Measurements from ENCODE around the gene RPTOR. TPM values are rescaled to one million over a fixed set of nuclear protein-coding genes. Genes with fewer than 3 reads are reported as not detected.

The RPTOR gene
- total and polyA plus RNA-seq, 2 donors (not counting 3 experiments of a cell fraction or from before 2014, with no cell fraction given), result 10.7 to 41.8 TPM

GRCh38 chr17:80822021-80822699 lies 277.5 kb downstream of the RPTOR start:
- Histone ChIP-seq H3K4me2 (ENCODE audit: insufficient read depth, low read length) (no peak overlapping the region), H3K79me2 (ENCODE audit: control insufficient read depth, insufficient read depth, low read length) (no peaks in the 10 kb centered on the region), H3K9me3 (replicated peaks; ENCODE audit: control insufficient read depth, insufficient read depth, low read length) (no peaks in the 10 kb centered on the region), H2AFZ (ENCODE audit: low read depth, low read length) (no peak overlapping the region), H3K4me1 (ENCODE audit: control insufficient read depth, extremely low read depth, insufficient read depth, low read length) (peaks cover 10% of the 10 kb centered on the region), H3K36me3 (ENCODE audit: control insufficient read depth in 2 of 2, extremely low read depth in 1 of 2, insufficient read depth in 2 of 2, low read length in 2 of 2) (no peaks in the 10 kb centered on the region), H3K4me3 (replicated peaks in 1 of 3; ENCODE audit: insufficient read depth in 1 of 3, low read depth in 1 of 3, low read length in 3 of 3) (no peak overlapping the region), H4K20me1 (replicated peaks; ENCODE audit: control insufficient read depth, extremely low read depth, insufficient read depth, low read length) (no peaks in the 10 kb centered on the region), H3K27me3 (ENCODE audit: control insufficient read depth in 2 of 2, insufficient read depth in 2 of 2, low read length in 2 of 2) (no peaks in the 10 kb centered on the region), H3K9ac (replicated peaks; ENCODE audit: extremely low read depth, insufficient read depth, low read length) (no peak overlapping the region), H3K27ac (ENCODE audit: insufficient read depth, low read depth, low read length) (no peak overlapping the region), H3K9me1 (replicated peaks; ENCODE audit: control insufficient read depth, extremely low read depth, insufficient read depth, low read length) (no peaks in the 10 kb centered on the region)
- dilution Hi-C loops (cut with MboI; ENCODE audit: extremely low pct_ligation_motif_present, low sequenced_read_pairs), result no loop called here
- FAIRE-seq (no peak), DNase-seq (ENCODE audit: low read depth, low spot score) (no peak)
- ChIA-PET POLR2A (no interaction called here), CTCF (no interaction called here)
- TF ChIP-seq JUN (IDR thresholded peaks at IDR 0.05; ENCODE audit: borderline replicate concordance, insufficient read depth, insufficient read length, low read depth) (no peak), POLR2A (IDR thresholded peaks at IDR 0.05; ENCODE audit: low read depth, low read length) (no peak), FOS (IDR thresholded peaks at IDR 0.05; ENCODE audit: borderline replicate concordance, insufficient read depth, low read length) (no peak)
- BruUV-seq (replicated peaks), result no TSS peak
- intact Hi-C loops (cut with micrococcal nuclease), result no loop called here

GRCh38 chr17:80822700-80823410 lies 278.2 kb downstream of the RPTOR start:
- POLR2A ChIA-PET, result no interaction called here
- Histone ChIP-seq H3K79me2 (ENCODE audit: control insufficient read depth, insufficient read depth, low read length) (no peaks in the 10 kb centered on the region), H3K9me1 (replicated peaks; ENCODE audit: control insufficient read depth, extremely low read depth, insufficient read depth, low read length) (no peaks in the 10 kb centered on the region), H4K20me1 (replicated peaks; ENCODE audit: control insufficient read depth, extremely low read depth, insufficient read depth, low read length) (no peaks in the 10 kb centered on the region), H3K36me3 (ENCODE audit: control insufficient read depth in 2 of 2, extremely low read depth in 1 of 2, insufficient read depth in 2 of 2, low read length in 2 of 2) (no peaks in the 10 kb centered on the region), H3K27ac (ENCODE audit: insufficient read depth, low read depth, low read length) (no peak overlapping the region), H3K4me2 (ENCODE audit: insufficient read depth, low read length) (no peak overlapping the region), H3K9ac (replicated peaks; ENCODE audit: extremely low read depth, insufficient read depth, low read length) (no peak overlapping the region), H3K27me3 (ENCODE audit: control insufficient read depth in 2 of 2, insufficient read depth in 2 of 2, low read length in 2 of 2) (no peaks in the 10 kb centered on the region), H3K4me1 (ENCODE audit: control insufficient read depth, extremely low read depth, insufficient read depth, low read length) (peaks cover 17% of the 10 kb centered on the region), H3K9me3 (replicated peaks; ENCODE audit: control insufficient read depth, insufficient read depth, low read length) (no peaks in the 10 kb centered on the region), H2AFZ (ENCODE audit: low read depth, low read length) (no peak overlapping the region), H3K4me3 (replicated peaks in 1 of 3; ENCODE audit: insufficient read depth in 1 of 3, low read depth in 1 of 3, low read length in 3 of 3) (no peak overlapping the region)
- DNase-seq (ENCODE audit: low read depth, low spot score), result no peak
- no peak for TF ChIP-seq GATA2 (IDR thresholded peaks at IDR 0.05; ENCODE audit: insufficient read depth, insufficient read length, low read depth, low read length)
- TF ChIP-seq EZH2 (IDR thresholded peaks at IDR 0.05; ENCODE audit: borderline replicate concordance, low read depth, low read length, severe bottlenecking), result no peak
- no peak for TF ChIP-seq FOS (IDR thresholded peaks at IDR 0.05; ENCODE audit: borderline replicate concordance, insufficient read depth, low read length)
- no peak for TF ChIP-seq CTCF (IDR thresholded peaks at IDR 0.05; ENCODE audit: extremely low read depth in 1 of 2, insufficient read depth in 1 of 2, low read depth in 1 of 2, low read length in 2 of 2)
- TF ChIP-seq POLR2A (IDR thresholded peaks at IDR 0.05; ENCODE audit: low read depth, low read length), result no peak
- no peak for TF ChIP-seq POLR2AphosphoS5 (IDR thresholded peaks at IDR 0.05; ENCODE audit: insufficient read depth, low read depth, low read length)
- TF ChIP-seq MYC (IDR thresholded peaks at IDR 0.05; ENCODE audit: low read depth, low read length), result no peak
- TF ChIP-seq MAX (IDR thresholded peaks at IDR 0.05; ENCODE audit: insufficient read depth, insufficient read length), result no peak
- no peak for TF ChIP-seq JUN (IDR thresholded peaks at IDR 0.05; ENCODE audit: borderline replicate concordance, insufficient read depth, insufficient read length, low read depth)
- CTCF ChIA-PET, result no interaction called here
- no TSS peak for BruUV-seq (replicated peaks)
- intact Hi-C loops (cut with micrococcal nuclease) (no loop called here), dilution Hi-C loops (cut with MboI; ENCODE audit: extremely low pct_ligation_motif_present, low sequenced_read_pairs) (no loop called here)
- no peak for FAIRE-seq

Measured in endothelial cell of umbilical vein (primary cell).